Progenitor cell of endocrine pancreas (in vitro differentiated cells): ENCODE measurements around the gene PLEKHG2. TPM values are rescaled to one million over a fixed set of nuclear protein-coding genes. Genes with fewer than 3 reads are reported as not detected.
A peak's percentile ranks its signal among the peaks of the same experiment; 100 is the strongest.

ENCODE experiments used
- DNase-seq: peaks from one replicate; pipeline ENCODE4 v3.0.0; 2021; ENCODE audit warnings: low spot score; ENCODE audit not compliant: unreplicated experiment
- H3K27ac Mint-ChIP-seq: 2 replicates; pipeline ENCODE4 v1.8.0; 2021; ENCODE audit warnings: mild to moderate bottlenecking, moderate library complexity, mixed read lengths
- H3K27me3 Mint-ChIP-seq: 2 replicates; pipeline ENCODE4 v1.8.0; 2021; ENCODE audit warnings: mixed read lengths
- H3K36me3 Mint-ChIP-seq: 2 replicates; pipeline ENCODE4 v1.8.0; 2022; ENCODE audit warnings: mixed read lengths; ENCODE audit not compliant: insufficient read depth
- H3K4me1 Mint-ChIP-seq: 2 replicates; pipeline ENCODE4 v1.8.0; 2021; ENCODE audit warnings: low read depth, mixed read lengths
- H3K4me3 Mint-ChIP-seq: 2 replicates; pipeline ENCODE4 v1.8.0; 2021; ENCODE audit warnings: low read depth, mild to moderate bottlenecking, moderate library complexity, mixed read lengths
- H3K9me3 Mint-ChIP-seq: 2 replicates; pipeline ENCODE4 v1.8.0; 2021; ENCODE audit warnings: low read depth, mixed read lengths
- CTCF ChIP-seq: fragments of 200-600 bp; sonication (generic); IDR thresholded peaks from one replicate; pipeline ENCODE4 v1.5.0; 2021; ENCODE audit warnings: antibody characterized with exemption, mild to moderate bottlenecking; ENCODE audit not compliant: unreplicated experiment
- total RNA-seq: library from RNA; stranded (reverse); gene quantifications from 2 replicates; pipeline ENCODE4 v1.2.1, GENCODE V29; 2021

The PLEKHG2 gene
- total RNA-seq, 1 donor from 2014 or later: 162 TPM

GRCh38 chr19:39382991-39383828, 29.3 kb upstream of the PLEKHG2 start:
- Mint-ChIP-seq H3K4me3 (no peak overlapping the region), H3K27me3 (no peaks in the 10 kb centered on the region), H3K4me1 (no peaks in the 10 kb centered on the region), H3K27ac (no peak overlapping the region), H3K9me3 (no peaks in the 10 kb centered on the region), H3K36me3 (peaks cover 37% of the 10 kb centered on the region)
- no peak for DNase-seq
- TF ChIP-seq CTCF: no peak

- H3K9me3 Mint-ChIP-seq: no peaks in the 10 kb centered on the region
- no peak for DNase-seq
- peaks cover 2% of the 10 kb centered on the region for H3K4me1 Mint-ChIP-seq
- no peaks in the 10 kb centered on the region for H3K27me3 Mint-ChIP-seq
- no peak overlapping the region for H3K27ac Mint-ChIP-seq
- no peak for TF ChIP-seq CTCF
- H3K4me3 Mint-ChIP-seq: no peak overlapping the region
- H3K36me3 Mint-ChIP-seq: peaks cover 38% of the 10 kb centered on the region
These were observed 27.5 kb upstream of the PLEKHG2 start for GRCh38 chr19:39384839-39385568.

GRCh38 chr19:39385629-39386411, 26.6 kb upstream of the PLEKHG2 start:
- peaks cover 6% of the 10 kb centered on the region for H3K4me1 Mint-ChIP-seq
- no peak for TF ChIP-seq CTCF
- H3K4me3 Mint-ChIP-seq: no peak overlapping the region

GRCh38 chr19:39386557-39386956, 25.9 kb upstream of the PLEKHG2 start:
- Mint-ChIP-seq H3K9me3 (no peaks in the 10 kb centered on the region), H3K4me1 (peaks cover 11% of the 10 kb centered on the region), H3K27me3 (no peaks in the 10 kb centered on the region), H3K4me3 (no peak overlapping the region), H3K36me3 (peaks cover 27% of the 10 kb centered on the region), H3K27ac (no peak overlapping the region)
- no peak for TF ChIP-seq CTCF
- no peak for DNase-seq

More at GRCh38 chr19:39385629-39386411, 26.6 kb upstream of the PLEKHG2 start:
- no peak for DNase-seq
- peak overlapping the region; percentile 66 for H3K27ac Mint-ChIP-seq
- H3K27me3 Mint-ChIP-seq: no peaks in the 10 kb centered on the region
- H3K36me3 Mint-ChIP-seq: peaks cover 35% of the 10 kb centered on the region
- H3K9me3 Mint-ChIP-seq: no peaks in the 10 kb centered on the region

- H3K27ac Mint-ChIP-seq: peak overlapping the region; percentile 75
- no peaks in the 10 kb centered on the region for H3K27me3 Mint-ChIP-seq
- no peaks in the 10 kb centered on the region for H3K9me3 Mint-ChIP-seq
- no peak for DNase-seq
- H3K4me3 Mint-ChIP-seq: peak overlapping the region; percentile 42
- TF ChIP-seq CTCF: no peak
- peaks cover 22% of the 10 kb centered on the region for H3K36me3 Mint-ChIP-seq
- H3K4me1 Mint-ChIP-seq: peaks cover 18% of the 10 kb centered on the region
These were observed 23.8 kb upstream of the PLEKHG2 start for GRCh38 chr19:39388657-39389056.
